GM12878 (cell line): ENCODE data around the gene BDP1.
"Not testable (repeated sequence)": the region's sequence is repeated elsewhere in the genome, so short reads cannot be mapped to it uniquely, and the experiment has no call there.

ENCODE experiments used
- ATF3 ChIP-seq: IDR thresholded peaks from 2 replicates; pipeline ENCODE4 v1.6.1; 2011; ENCODE audit warnings: low read depth, mild to moderate bottlenecking, low read length, moderate library complexity, borderline replicate concordance; ENCODE audit errors: extremely low read depth
- CEBPB ChIP-seq, 2 experiments: fragments of 150-350 bp in 1 of 2; IDR thresholded peaks; 2 replicates each; pipeline ENCODE4 v1.6.1; 2012 to 2014; ENCODE audit warnings: low read depth in 2 of 2, low read length in 2 of 2, borderline replicate concordance in 1 of 2, inconsistent platforms in 1 of 2
- CHD4 ChIP-seq: fragments of 200-600 bp; sonication (generic); IDR thresholded peaks from 2 replicates; pipeline ENCODE4 v1.6.1; 2016; ENCODE audit warnings: mild to moderate bottlenecking
- EZH2 ChIP-seq: IDR thresholded peaks from 2 replicates; pipeline ENCODE4 v1.6.1; 2012; ENCODE audit warnings: low read depth, mild to moderate bottlenecking, control low read depth, inconsistent platforms, low read length, borderline replicate concordance; ENCODE audit not compliant: control insufficient read depth
- IKZF2 ChIP-seq, 2 experiments: fragments of 450-650 bp; IDR thresholded peaks; 2 replicates each; pipeline ENCODE4 v1.6.1; 2017; ENCODE audit warnings: mild to moderate bottlenecking in 2 of 2, moderate library complexity in 2 of 2
- POLR2A ChIP-seq: IDR thresholded peaks from 2 replicates; pipeline ENCODE4 v1.6.1; 2011; ENCODE audit warnings: low read depth, mild to moderate bottlenecking, low read length
- RAD21 ChIP-seq: IDR thresholded peaks from 2 replicates; pipeline ENCODE4 v1.6.1; 2011; ENCODE audit warnings: mild to moderate bottlenecking, low read depth, low read length, moderate library complexity; ENCODE audit not compliant: insufficient read depth
- RFX5 ChIP-seq: IDR thresholded peaks from 2 replicates; pipeline ENCODE4 v1.6.1; 2011; ENCODE audit warnings: low read depth, low read length, improper control_type of control experiment
- SMC3 ChIP-seq: IDR thresholded peaks from 2 replicates; pipeline ENCODE4 v1.6.1; 2011; ENCODE audit warnings: low read length, improper control_type of control experiment, borderline replicate concordance
- TF ChIP-seq, protein P1 (sequence below), 3 experiments: IDR thresholded peaks in 2 of 3; conservative IDR thresholded peaks in 1 of 3; 2 replicates each; pipeline ENCODE4 v1.5.1; 2011; ENCODE audit warnings: low read depth in 3 of 3, low read length in 3 of 3, mild to moderate bottlenecking in 3 of 3, control low read depth in 2 of 3, moderate library complexity in 2 of 3, inconsistent platforms in 1 of 3, mixed read lengths in 1 of 3; ENCODE audit not compliant: control insufficient read depth in 2 of 3, insufficient read depth in 1 of 3; ENCODE audit errors: extremely low read depth in 1 of 3
- TF ChIP-seq, protein P2 (sequence below): fragments of 450-650 bp; IDR thresholded peaks from 2 replicates; pipeline ENCODE4 v1.6.1; 2017; ENCODE audit warnings: antibody characterized with exemption, mild to moderate bottlenecking, moderate library complexity

GRCh38 chr5:71552026-71552749 lies 96.7 kb downstream of the BDP1 start:
- TF ChIP-seq IKZF2 (IDR thresholded peaks at IDR 0.05); EZH2; RFX5; POLR2A; RAD21; CEBPB (IDR thresholded peaks at IDR 0.05; ENCODE audit: borderline replicate concordance in 1 of 2, low read depth in 2 of 2, low read length in 2 of 2); CHD4; ATF3; SMC3: not testable (repeated sequence)
- TF ChIP-seq, protein P1, sequence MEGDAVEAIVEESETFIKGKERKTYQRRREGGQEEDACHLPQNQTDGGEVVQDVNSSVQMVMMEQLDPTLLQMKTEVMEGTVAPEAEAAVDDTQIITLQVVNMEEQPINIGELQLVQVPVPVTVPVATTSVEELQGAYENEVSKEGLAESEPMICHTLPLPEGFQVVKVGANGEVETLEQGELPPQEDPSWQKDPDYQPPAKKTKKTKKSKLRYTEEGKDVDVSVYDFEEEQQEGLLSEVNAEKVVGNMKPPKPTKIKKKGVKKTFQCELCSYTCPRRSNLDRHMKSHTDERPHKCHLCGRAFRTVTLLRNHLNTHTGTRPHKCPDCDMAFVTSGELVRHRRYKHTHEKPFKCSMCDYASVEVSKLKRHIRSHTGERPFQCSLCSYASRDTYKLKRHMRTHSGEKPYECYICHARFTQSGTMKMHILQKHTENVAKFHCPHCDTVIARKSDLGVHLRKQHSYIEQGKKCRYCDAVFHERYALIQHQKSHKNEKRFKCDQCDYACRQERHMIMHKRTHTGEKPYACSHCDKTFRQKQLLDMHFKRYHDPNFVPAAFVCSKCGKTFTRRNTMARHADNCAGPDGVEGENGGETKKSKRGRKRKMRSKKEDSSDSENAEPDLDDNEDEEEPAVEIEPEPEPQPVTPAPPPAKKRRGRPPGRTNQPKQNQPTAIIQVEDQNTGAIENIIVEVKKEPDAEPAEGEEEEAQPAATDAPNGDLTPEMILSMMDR (IDR thresholded peaks at IDR 0.05 in 2 of 3, conservative IDR thresholded peaks at IDR 0.05 in 1 of 3; ENCODE audit: control insufficient read depth in 2 of 3, extremely low read depth in 1 of 3, insufficient read depth in 1 of 3, low read depth in 3 of 3, low read length in 3 of 3), result not testable (repeated sequence)
- TF ChIP-seq, protein P2, sequence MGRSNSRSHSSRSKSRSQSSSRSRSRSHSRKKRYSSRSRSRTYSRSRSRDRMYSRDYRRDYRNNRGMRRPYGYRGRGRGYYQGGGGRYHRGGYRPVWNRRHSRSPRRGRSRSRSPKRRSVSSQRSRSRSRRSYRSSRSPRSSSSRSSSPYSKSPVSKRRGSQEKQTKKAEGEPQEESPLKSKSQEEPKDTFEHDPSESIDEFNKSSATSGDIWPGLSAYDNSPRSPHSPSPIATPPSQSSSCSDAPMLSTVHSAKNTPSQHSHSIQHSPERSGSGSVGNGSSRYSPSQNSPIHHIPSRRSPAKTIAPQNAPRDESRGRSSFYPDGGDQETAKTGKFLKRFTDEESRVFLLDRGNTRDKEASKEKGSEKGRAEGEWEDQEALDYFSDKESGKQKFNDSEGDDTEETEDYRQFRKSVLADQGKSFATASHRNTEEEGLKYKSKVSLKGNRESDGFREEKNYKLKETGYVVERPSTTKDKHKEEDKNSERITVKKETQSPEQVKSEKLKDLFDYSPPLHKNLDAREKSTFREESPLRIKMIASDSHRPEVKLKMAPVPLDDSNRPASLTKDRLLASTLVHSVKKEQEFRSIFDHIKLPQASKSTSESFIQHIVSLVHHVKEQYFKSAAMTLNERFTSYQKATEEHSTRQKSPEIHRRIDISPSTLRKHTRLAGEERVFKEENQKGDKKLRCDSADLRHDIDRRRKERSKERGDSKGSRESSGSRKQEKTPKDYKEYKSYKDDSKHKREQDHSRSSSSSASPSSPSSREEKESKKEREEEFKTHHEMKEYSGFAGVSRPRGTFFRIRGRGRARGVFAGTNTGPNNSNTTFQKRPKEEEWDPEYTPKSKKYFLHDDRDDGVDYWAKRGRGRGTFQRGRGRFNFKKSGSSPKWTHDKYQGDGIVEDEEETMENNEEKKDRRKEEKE, result not testable (repeated sequence)
